HEK293T (cell line): ENCODE measurements around the gene IFFO2.

ENCODE experiments used
- ARNT ChIP-seq: fragments of 450-650 bp; IDR thresholded peaks from 2 replicates; pipeline ENCODE4 v1.6.1; 2017; ENCODE audit warnings: mild to moderate bottlenecking
- BHLHE40 ChIP-seq: fragments of 450-650 bp; IDR thresholded peaks from 2 replicates; pipeline ENCODE4 v1.6.1; 2016; ENCODE audit warnings: mild to moderate bottlenecking, moderate library complexity, borderline replicate concordance
- ELF4 ChIP-seq: fragments of 450-650 bp; IDR thresholded peaks from 2 replicates; pipeline ENCODE4 v1.6.1; 2017; ENCODE audit warnings: antibody characterized with exemption
- HDGF ChIP-seq: fragments of 450-650 bp; IDR thresholded peaks from 2 replicates; pipeline ENCODE4 v1.6.1; 2017; ENCODE audit warnings: antibody characterized with exemption, borderline replicate concordance
- L3MBTL2 ChIP-seq: fragments of 450-650 bp; conservative IDR thresholded peaks from 2 replicates; pipeline ENCODE4 v1.6.1; 2016; ENCODE audit warnings: mild to moderate bottlenecking
- NFRKB ChIP-seq: fragments of 450-650 bp; IDR thresholded peaks from 2 replicates; pipeline ENCODE4 v1.6.1; 2016; ENCODE audit warnings: mild to moderate bottlenecking, moderate library complexity
- SP1 ChIP-seq: fragments of 450-650 bp; IDR thresholded peaks from 2 replicates; pipeline ENCODE4 v1.6.1; 2017
- TARDBP ChIP-seq: fragments of 450-650 bp; IDR thresholded peaks from 2 replicates; pipeline ENCODE4 v1.6.1; 2016
- ZNF384 ChIP-seq: fragments of 450-650 bp; IDR thresholded peaks from 2 replicates; pipeline ENCODE4 v1.6.1; 2016

DNA sequence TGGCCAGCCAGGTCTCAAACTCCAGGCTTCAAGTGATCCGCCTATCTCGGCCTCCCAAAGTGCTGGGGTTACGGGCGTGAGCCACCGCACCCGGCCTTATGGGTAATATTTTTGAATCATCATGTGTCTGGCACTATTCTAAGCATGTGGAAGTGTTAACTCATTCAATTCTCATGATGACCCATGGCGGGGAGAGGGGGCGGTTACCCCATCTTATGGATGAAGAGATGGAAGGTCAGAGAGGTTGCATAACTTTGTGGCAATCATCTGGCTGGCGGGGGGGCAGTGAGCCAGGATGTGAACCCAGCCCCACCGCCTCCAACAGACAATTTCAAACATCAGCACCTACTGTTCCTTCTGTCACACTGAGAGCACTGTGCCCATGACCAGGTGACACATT, 85.5 kb downstream of the IFFO2 start:
- TF ChIP-seq HDGF (no peak), NFRKB (no peak), SP1 (no peak), L3MBTL2 (no peak), ARNT (no peak), ZNF384 (no peak), ELF4 (no peak), BHLHE40 (no peak), TARDBP (no peak)
